ENCODE data around the gene SPATA22. TPM values are rescaled to one million over a fixed set of nuclear protein-coding genes. Genes with fewer than 3 reads are reported as not detected.

SPATA22 gene
- total RNA-seq, 1 experiment from 2014 or later: not detected

DNA sequence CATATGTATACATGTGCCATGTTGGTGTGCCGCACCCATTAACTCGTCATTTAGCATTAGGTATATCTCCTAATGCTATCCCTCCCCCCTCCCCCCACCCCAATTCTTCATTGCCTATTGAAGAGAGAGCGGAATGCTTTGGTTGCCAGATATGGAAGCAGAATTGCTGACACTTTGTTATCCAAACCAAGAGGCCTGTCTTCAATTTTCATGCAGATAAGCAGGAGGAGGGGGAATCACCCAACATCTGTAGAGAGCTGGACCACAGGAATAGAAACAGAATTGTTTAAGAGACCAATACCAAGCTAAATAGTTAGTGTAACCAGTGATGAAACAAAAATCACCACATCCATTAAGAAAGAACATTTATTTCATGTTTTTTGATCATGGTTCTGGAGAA lies 11.2 kb upstream of the SPATA22 start:
- H3K4me1 Mint-ChIP-seq (ENCODE audit: insufficient read depth, unreplicated experiment): no peaks in the 10 kb centered on the region
- H3K36me3 Mint-ChIP-seq (ENCODE audit: insufficient read depth, unreplicated experiment): peaks cover 6% of the 10 kb centered on the region
- ChIA-PET CTCF (no interaction called here), POLR2A (no interaction called here)
- DNase-seq (ENCODE audit: unreplicated experiment): no peak
- H3K9me3 Mint-ChIP-seq (ENCODE audit: unreplicated experiment): no peaks in the 10 kb centered on the region
- H3K27me3 Mint-ChIP-seq (ENCODE audit: insufficient read depth, unreplicated experiment): peaks cover 54% of the 10 kb centered on the region
- intact Hi-C loops (cut with micrococcal nuclease): no loop called here
- no peak overlapping the region for H3K4me3 Mint-ChIP-seq (ENCODE audit: unreplicated experiment)
- H3K27ac Mint-ChIP-seq (ENCODE audit: low read depth, unreplicated experiment): no peak overlapping the region
- BruUV-seq (replicated peaks): no TSS peak
- TF ChIP-seq, protein P1, sequence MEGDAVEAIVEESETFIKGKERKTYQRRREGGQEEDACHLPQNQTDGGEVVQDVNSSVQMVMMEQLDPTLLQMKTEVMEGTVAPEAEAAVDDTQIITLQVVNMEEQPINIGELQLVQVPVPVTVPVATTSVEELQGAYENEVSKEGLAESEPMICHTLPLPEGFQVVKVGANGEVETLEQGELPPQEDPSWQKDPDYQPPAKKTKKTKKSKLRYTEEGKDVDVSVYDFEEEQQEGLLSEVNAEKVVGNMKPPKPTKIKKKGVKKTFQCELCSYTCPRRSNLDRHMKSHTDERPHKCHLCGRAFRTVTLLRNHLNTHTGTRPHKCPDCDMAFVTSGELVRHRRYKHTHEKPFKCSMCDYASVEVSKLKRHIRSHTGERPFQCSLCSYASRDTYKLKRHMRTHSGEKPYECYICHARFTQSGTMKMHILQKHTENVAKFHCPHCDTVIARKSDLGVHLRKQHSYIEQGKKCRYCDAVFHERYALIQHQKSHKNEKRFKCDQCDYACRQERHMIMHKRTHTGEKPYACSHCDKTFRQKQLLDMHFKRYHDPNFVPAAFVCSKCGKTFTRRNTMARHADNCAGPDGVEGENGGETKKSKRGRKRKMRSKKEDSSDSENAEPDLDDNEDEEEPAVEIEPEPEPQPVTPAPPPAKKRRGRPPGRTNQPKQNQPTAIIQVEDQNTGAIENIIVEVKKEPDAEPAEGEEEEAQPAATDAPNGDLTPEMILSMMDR (IDR thresholded peaks at IDR 0.05; ENCODE audit: unreplicated experiment): no peak

DNA sequence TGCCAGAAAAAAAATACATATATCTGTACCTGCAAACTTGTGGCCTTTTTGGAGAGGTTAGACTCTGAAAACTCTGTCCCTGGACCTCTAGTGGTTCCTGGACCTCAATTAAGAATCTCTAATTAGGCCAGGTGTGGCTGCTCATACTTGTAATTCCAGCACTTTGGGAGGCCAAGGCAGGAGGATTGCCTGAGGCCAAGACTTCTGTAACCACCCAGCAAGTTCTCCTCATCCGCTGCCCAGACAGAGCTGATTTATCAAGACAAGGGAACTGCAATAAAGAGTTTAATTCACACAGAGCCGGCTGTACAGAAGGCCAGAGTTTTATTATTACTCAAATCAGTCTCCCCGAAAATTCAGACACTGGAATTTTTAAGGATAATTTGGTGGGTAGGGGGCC lies 8.4 kb upstream of the SPATA22 start:
- no TSS peak for BruUV-seq (replicated peaks)
- Mint-ChIP-seq H3K9me3 (ENCODE audit: unreplicated experiment) (no peaks in the 10 kb centered on the region), H3K36me3 (ENCODE audit: insufficient read depth, unreplicated experiment) (peaks cover under 1% of the 10 kb centered on the region), H3K27ac (ENCODE audit: low read depth, unreplicated experiment) (no peak overlapping the region), H3K27me3 (ENCODE audit: insufficient read depth, unreplicated experiment) (peaks cover 25% of the 10 kb centered on the region), H3K4me3 (ENCODE audit: unreplicated experiment) (no peak overlapping the region), H3K4me1 (ENCODE audit: insufficient read depth, unreplicated experiment) (peaks cover 14% of the 10 kb centered on the region)
- TF ChIP-seq, protein P1 (IDR thresholded peaks at IDR 0.05; ENCODE audit: unreplicated experiment): no peak
- DNase-seq (ENCODE audit: unreplicated experiment): no peak
- intact Hi-C loops (cut with micrococcal nuclease): no loop called here
- CTCF ChIA-PET: no interaction called here
- POLR2A ChIA-PET: no interaction called here

DNA sequence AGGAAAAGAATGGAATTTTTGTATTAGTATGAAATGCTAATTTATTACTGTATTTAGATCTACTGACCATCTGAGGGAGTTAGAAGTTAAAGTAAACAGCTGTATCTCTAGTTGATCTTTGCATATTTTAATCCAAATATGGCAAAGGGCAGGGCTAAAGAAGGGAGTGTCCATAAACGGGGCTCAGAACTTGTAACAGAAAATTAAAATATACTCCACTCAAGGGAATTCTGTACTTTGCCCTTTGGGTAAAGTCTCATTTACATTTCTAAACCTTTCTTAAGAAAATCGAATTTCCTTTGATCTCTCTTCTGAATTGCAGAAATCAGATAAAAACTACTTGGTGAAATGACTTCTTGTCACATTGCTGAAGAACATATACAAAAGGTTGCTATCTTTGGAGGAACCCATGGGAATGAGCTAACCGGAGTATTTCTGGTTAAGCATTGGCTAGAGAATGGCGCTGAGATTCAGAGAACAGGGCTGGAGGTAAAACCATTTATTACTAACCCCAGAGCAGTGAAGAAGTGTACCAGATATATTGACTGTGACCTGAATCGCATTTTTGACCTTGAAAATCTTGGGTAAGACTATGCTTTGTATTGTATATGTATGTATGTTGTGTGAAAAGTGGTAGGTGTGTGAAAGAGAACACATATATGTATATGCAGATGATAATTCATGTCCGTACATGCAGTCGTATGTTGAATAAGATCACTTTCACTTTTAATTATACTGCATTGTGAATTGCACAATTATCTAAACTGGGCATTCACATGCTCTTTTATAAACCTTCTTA lies 4.4 kb upstream of the SPATA22 start, which contains the start of gene ASPA:
Gene ASPA, plus strand, starts transcription at position 186 of the 799 bp plus-strand sequence. Its CDS starts 163 bp downstream, at position 349.
- intact Hi-C loops (cut with micrococcal nuclease): loop anchor here (2.0 kb wide), 1 partner anchor 161 kb away; the partner anchor contains the start of genes CTNS and SHPK
- Mint-ChIP-seq H3K36me3 (ENCODE audit: insufficient read depth, unreplicated experiment) (no peaks in the 10 kb centered on the region), H3K9me3 (ENCODE audit: unreplicated experiment) (no peaks in the 10 kb centered on the region), H3K27me3 (ENCODE audit: insufficient read depth, unreplicated experiment) (peaks cover 11% of the 10 kb centered on the region), H3K4me3 (ENCODE audit: unreplicated experiment) (peak within 1 kb of the TSS; percentile 71), H3K4me1 (ENCODE audit: insufficient read depth, unreplicated experiment) (peaks cover 14% of the 10 kb centered on the region), H3K27ac (ENCODE audit: low read depth, unreplicated experiment) (peak within 1 kb of the TSS; percentile 43)
- CTCF ChIA-PET: interaction anchor here (1.0 to 2.1 kb wide), 4 partner anchors 160 to 427 kb away, joined by 3 to 15 read pairs (median 3); partner anchors contain the start of gene CTNS
- DNase-seq (ENCODE audit: unreplicated experiment): peak; percentile 18
- BruUV-seq (replicated peaks): no TSS peak
- POLR2A ChIA-PET: interaction anchor here (1.0 to 1.8 kb wide), 5 partner anchors 13 to 427 kb away, joined by 3 to 8 read pairs (median 4); partner anchors contain the start of gene TRPV3
- TF ChIP-seq, protein P1 (IDR thresholded peaks at IDR 0.05; ENCODE audit: unreplicated experiment): no peak

DNA sequence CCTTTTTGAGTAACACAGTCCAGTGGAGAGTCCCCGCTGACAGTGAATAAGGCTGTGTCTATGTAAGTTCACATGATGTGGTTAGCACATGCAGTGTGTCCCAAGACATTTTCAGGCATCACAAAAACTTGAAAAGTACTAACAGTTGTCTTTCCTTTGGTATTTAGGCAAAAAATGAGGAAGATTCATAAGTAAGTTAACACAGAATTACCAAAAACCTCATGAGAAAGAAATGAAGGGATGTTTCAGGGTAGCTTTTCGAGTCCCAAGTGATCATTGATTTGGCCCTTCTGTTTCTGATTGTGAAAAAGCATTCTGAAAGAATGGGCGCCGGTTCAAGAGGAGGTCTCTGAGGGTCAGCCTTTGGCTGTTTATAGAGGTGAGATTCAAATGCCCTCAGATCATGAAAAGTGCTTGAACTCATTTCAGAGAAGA lies 3.6 kb upstream of the SPATA22 start:
- intact Hi-C loops (cut with micrococcal nuclease): loop anchor here (2.0 kb wide), 1 partner anchor 162 kb away; the partner anchor contains the start of genes CTNS and SHPK
- H3K36me3 Mint-ChIP-seq (ENCODE audit: insufficient read depth, unreplicated experiment): no peaks in the 10 kb centered on the region
- H3K9me3 Mint-ChIP-seq (ENCODE audit: unreplicated experiment): no peaks in the 10 kb centered on the region
- ChIA-PET POLR2A (interaction anchor here (1.0 to 1.8 kb wide), 3 partner anchors 12 to 192 kb away, joined by 3 to 8 read pairs (median 4); no protein-coding TSS in a partner anchor), CTCF (interaction anchor here (2.1 kb wide), 1 partner anchor 172 kb away, joined by 15 read pairs; no protein-coding TSS in a partner anchor)
- H3K27me3 Mint-ChIP-seq (ENCODE audit: insufficient read depth, unreplicated experiment): peaks cover 11% of the 10 kb centered on the region
- TF ChIP-seq, protein P1 (IDR thresholded peaks at IDR 0.05; ENCODE audit: unreplicated experiment): no peak
- peaks cover 14% of the 10 kb centered on the region for H3K4me1 Mint-ChIP-seq (ENCODE audit: insufficient read depth, unreplicated experiment)
- peak overlapping the region; percentile 71 for H3K4me3 Mint-ChIP-seq (ENCODE audit: unreplicated experiment)
- no peak for DNase-seq (ENCODE audit: unreplicated experiment)
- BruUV-seq (replicated peaks): no TSS peak
- peak overlapping the region; percentile 43 for H3K27ac Mint-ChIP-seq (ENCODE audit: low read depth, unreplicated experiment)

All from MCF 10A (cell line).